ENCODE data around the gene OSBPL5.
"Not testable (repeated sequence)": the region's sequence is repeated elsewhere in the genome, so short reads cannot be mapped to it uniquely, and the experiment has no call there.

The OSBPL5 gene

GRCh38 chr11:3080104-3080503 lies 85.0 kb downstream of the OSBPL5 start:
- no peak for DNase-seq

GRCh38 chr11:3077846-3078440 lies 87.2 kb downstream of the OSBPL5 start:
- no peak for DNase-seq

GRCh38 chr11:3077189-3077836 lies 87.8 kb downstream of the OSBPL5 start:
- DNase-seq, result no peak

GRCh38 chr11:3074912-3075589 lies 90.1 kb downstream of the OSBPL5 start:
- DNase-seq, result no peak

- peak; percentile 69 for DNase-seq
These were observed 92.1 kb downstream of the OSBPL5 start for GRCh38 chr11:3073029-3073435.

- no peak for DNase-seq
These were observed 95.7 kb downstream of the OSBPL5 start for GRCh38 chr11:3069425-3069824.

- not testable (repeated sequence) for DNase-seq
These were observed 98.8 kb downstream of the OSBPL5 start for GRCh38 chr11:3066308-3066707.

- DNase-seq, result not testable (repeated sequence)
These were observed 100.4 kb downstream of the OSBPL5 start for GRCh38 chr11:3064709-3065108.

GRCh38 chr11:3063876-3064275 lies 101.2 kb downstream of the OSBPL5 start:
- DNase-seq, result not testable (repeated sequence)

GRCh38 chr11:3063432-3063831 lies 101.7 kb downstream of the OSBPL5 start:
- not testable (repeated sequence) for DNase-seq

- DNase-seq, result no peak
These were observed 104.6 kb downstream of the OSBPL5 start for GRCh38 chr11:3060436-3061025.

GRCh38 chr11:3058753-3059664 lies 106.1 kb downstream of the OSBPL5 start:
- DNase-seq, result no peak

- DNase-seq, result peak; percentile 98
These were observed 107.8 kb downstream of the OSBPL5 start, which contains the start of gene CARS1 for GRCh38 chr11:3057069-3057963. CARS1 (minus strand) TSS chr11:3057423; CDS start chr11:3057367, 56 bp downstream.

- DNase-seq, result no peak
These were observed 108.6 kb downstream of the OSBPL5 start for GRCh38 chr11:3056296-3057068.

- no peak for DNase-seq
These were observed 109.2 kb downstream of the OSBPL5 start for GRCh38 chr11:3055891-3056290.

- DNase-seq, result no peak
These were observed 112.5 kb downstream of the OSBPL5 start for GRCh38 chr11:3052567-3052966.

GRCh38 chr11:3052109-3052479 lies 113.0 kb downstream of the OSBPL5 start:
- DNase-seq, result no peak

- no peak for DNase-seq
These were observed 113.7 kb downstream of the OSBPL5 start for GRCh38 chr11:3051196-3052108.

- DNase-seq, result no peak
These were observed 114.5 kb downstream of the OSBPL5 start for GRCh38 chr11:3050386-3051195.
